H9 (cell line): Measurements from ENCODE around the gene FRY. TPM values are rescaled to one million over a fixed set of nuclear protein-coding genes. Genes with fewer than 3 reads are reported as not detected.
A peak's percentile ranks its signal among the peaks of the same experiment; 100 is the strongest.

ENCODE experiments used
- DNase-seq: peaks from one replicate; pipeline ENCODE4 v3.0.0-alpha.2; 2017
- H2AFZ ChIP-seq: one replicate; pipeline ENCODE4 v1.6.1; 2013; ENCODE audit warnings: mild to moderate bottlenecking, low read length, control low read depth, moderate library complexity
- H2AK5ac ChIP-seq: 2 replicates; pipeline ENCODE4 v1.6.1; 2013; ENCODE audit warnings: low read length, control low read depth, mixed read lengths; ENCODE audit not compliant: insufficient read length
- H2BK120ac ChIP-seq: one replicate; pipeline ENCODE4 v1.6.1; 2013; ENCODE audit warnings: low read depth, mild to moderate bottlenecking, low read length, control low read depth, inconsistent platforms; ENCODE audit not compliant: poor library complexity, severe bottlenecking
- H2BK12ac ChIP-seq: 2 replicates; pipeline ENCODE4 v1.6.1; 2013; ENCODE audit warnings: low read length, control low read depth, mixed read lengths, low read depth; ENCODE audit not compliant: insufficient read length
- H2BK15ac ChIP-seq: 2 replicates; pipeline ENCODE4 v1.6.1; 2013; ENCODE audit warnings: low read depth, low read length, control low read depth
- H2BK20ac ChIP-seq: one replicate; pipeline ENCODE4 v1.6.1; 2013; ENCODE audit warnings: low read depth, mild to moderate bottlenecking, low read length, control low read depth, inconsistent platforms; ENCODE audit not compliant: poor library complexity, severe bottlenecking
- H2BK5ac ChIP-seq: 2 replicates; pipeline ENCODE4 v1.6.1; 2013; ENCODE audit warnings: low read length, control low read depth, mixed read lengths; ENCODE audit not compliant: insufficient read length
- H3K14ac ChIP-seq: 2 replicates; pipeline ENCODE4 v1.6.1; 2013; ENCODE audit warnings: low read length, control low read depth; ENCODE audit not compliant: insufficient read depth
- H3K18ac ChIP-seq: 2 replicates; pipeline ENCODE4 v1.6.1; 2013; ENCODE audit warnings: low read depth, mild to moderate bottlenecking, mixed read lengths, low read length, control low read depth; ENCODE audit not compliant: insufficient read length
- H3K23ac ChIP-seq: 2 replicates; pipeline ENCODE4 v1.6.1; 2013; ENCODE audit warnings: low read length, control low read depth, mixed read lengths, low read depth; ENCODE audit not compliant: insufficient read length
- H3K23me2 ChIP-seq: 2 replicates; pipeline ENCODE4 v1.6.1; 2013; ENCODE audit warnings: low read depth, mild to moderate bottlenecking, mixed read lengths, low read length, control low read depth; ENCODE audit not compliant: insufficient read length, poor library complexity, severe bottlenecking
- H3K27ac ChIP-seq: 2 replicates; pipeline ENCODE4 v1.5.1; 2013; ENCODE audit warnings: low read length, control low read depth, mixed read lengths, low read depth; ENCODE audit not compliant: insufficient read length
- H3K27me3 ChIP-seq: 2 replicates; pipeline ENCODE4 v1.6.1; 2013; ENCODE audit warnings: low read length, control low read depth, inconsistent platforms; ENCODE audit not compliant: insufficient read depth
- H3K4ac ChIP-seq: 2 replicates; pipeline ENCODE4 v1.6.1; 2013; ENCODE audit warnings: low read depth, mild to moderate bottlenecking, control low read depth, inconsistent platforms, low read length, moderate library complexity
- H3K4me1 ChIP-seq: 2 replicates; pipeline ENCODE4 v1.6.1; 2013; ENCODE audit warnings: low read length, control low read depth, inconsistent platforms; ENCODE audit not compliant: insufficient read depth
- H3K4me2 ChIP-seq: 2 replicates; pipeline ENCODE4 v1.6.1; 2013; ENCODE audit warnings: low read length, control low read depth, mixed read lengths; ENCODE audit not compliant: insufficient read length, insufficient read depth
- H3K56ac ChIP-seq: 2 replicates; pipeline ENCODE4 v1.6.1; 2013; ENCODE audit warnings: low read depth, mild to moderate bottlenecking, mixed read lengths, low read length, control low read depth; ENCODE audit not compliant: insufficient read length
- H3K79me1 ChIP-seq: 2 replicates; pipeline ENCODE4 v1.6.1; 2013; ENCODE audit warnings: low read depth, mild to moderate bottlenecking, moderate library complexity, low read length, control low read depth, inconsistent platforms; ENCODE audit not compliant: insufficient read depth, poor library complexity, severe bottlenecking
- H3K79me2 ChIP-seq: 2 replicates; pipeline ENCODE4 v1.6.1; 2013; ENCODE audit warnings: low read length, control low read depth, inconsistent platforms; ENCODE audit not compliant: insufficient read depth
- H3K9ac ChIP-seq: 2 replicates; pipeline ENCODE4 v1.6.1; 2013; ENCODE audit warnings: low read length, control low read depth, mixed read lengths; ENCODE audit not compliant: insufficient read length; ENCODE audit errors: extremely low read depth
- H3K9me3 ChIP-seq: one replicate; pipeline ENCODE4 v1.6.1; 2013; ENCODE audit warnings: low read depth, low read length, inconsistent platforms; ENCODE audit not compliant: control insufficient read depth
- H3T11ph ChIP-seq: one replicate; pipeline ENCODE4 v1.6.1; 2013; ENCODE audit warnings: mild to moderate bottlenecking, low read length, control low read depth, inconsistent platforms
- H4K20me1 ChIP-seq: one replicate; pipeline ENCODE4 v1.6.1; 2013; ENCODE audit not compliant: control insufficient read depth, insufficient read length, insufficient read depth
- H4K5ac ChIP-seq: 2 replicates; pipeline ENCODE4 v1.6.1; 2013; ENCODE audit warnings: low read depth, mild to moderate bottlenecking, mixed read lengths, low read length, control low read depth; ENCODE audit not compliant: insufficient read length
- H4K8ac ChIP-seq: replicated peaks from 2 replicates; pipeline ENCODE4 v1.6.1; 2013; ENCODE audit warnings: low read length, control low read depth, mixed read lengths, low read depth; ENCODE audit not compliant: insufficient read length
- H4K91ac ChIP-seq: 2 replicates; pipeline ENCODE4 v1.6.1; 2013; ENCODE audit warnings: low read depth, mild to moderate bottlenecking, moderate library complexity, mixed read lengths, low read length, control low read depth; ENCODE audit not compliant: insufficient read length
- H3K27ac Mint-ChIP-seq, 3 experiments: 2 replicates in 2 of 3; 3 replicates in 1 of 3; pipeline ENCODE4 v1.8.0; 2020 to 2021; ENCODE audit warnings: mixed read lengths in 3 of 3, mild to moderate bottlenecking in 1 of 3, moderate library complexity in 1 of 3
- H3K27me3 Mint-ChIP-seq: 2 replicates; pipeline ENCODE4 v1.8.0; 2021; ENCODE audit warnings: low read depth, mild to moderate bottlenecking, moderate library complexity, mixed read lengths
- H3K36me3 Mint-ChIP-seq, 3 experiments: 2 replicates in 2 of 3; 3 replicates in 1 of 3; pipeline ENCODE4 v1.8.0; 2020 to 2021; ENCODE audit warnings: low read depth in 3 of 3, mixed read lengths in 3 of 3; ENCODE audit not compliant: insufficient read depth in 1 of 3
- H3K4me1 Mint-ChIP-seq, 2 experiments: 2 replicates each; pipeline ENCODE4 v1.8.0; 2020; ENCODE audit warnings: mixed read lengths in 2 of 2
- H3K4me3 Mint-ChIP-seq, 2 experiments: 2 replicates in 1 of 2; 3 replicates in 1 of 2; pipeline ENCODE4 v1.8.0; 2020 to 2021; ENCODE audit warnings: mild to moderate bottlenecking in 2 of 2, mixed read lengths in 2 of 2, moderate library complexity in 1 of 2
- H3K9me3 Mint-ChIP-seq, 2 experiments: 2 replicates in 1 of 2; 3 replicates in 1 of 2; pipeline ENCODE4 v1.8.0; 2020; ENCODE audit warnings: mild to moderate bottlenecking in 2 of 2, mixed read lengths in 2 of 2, moderate library complexity in 1 of 2
- WGBS: extraction: QIAGEN DNeasy Blood & Tissue Kit; methylation state at CpG from one replicate; pipeline ENCODE4 v1.1.7; 2013; ENCODE audit warnings: missing lambda C conversion rate, low lambda C conversion rate, mixed read lengths; ENCODE audit not compliant: insufficient read length; ENCODE audit errors: extremely low coverage; 5-methylcytosine and 5-hydroxymethylcytosine counted together
- long read RNA-seq: library from polyadenylated mRNA; unstranded; transcript quantifications from one replicate; pipeline ENCODE4 v2.0.0, GENCODE V29; 2020
- total RNA-seq: library from RNA; stranded (reverse); gene quantifications from 2 replicates; pipeline ENCODE4 v1.2.1, GENCODE V29; 2021
- TF ChIP-seq, protein P1 (sequence below): fragments of 200-600 bp; sonication (generic); conservative IDR thresholded peaks from 3 replicates; pipeline ENCODE4 v1.8.0; 2021; ENCODE audit warnings: antibody characterized with exemption, mild to moderate bottlenecking

FRY gene
- 4.8 and 5.2 TPM in 2 replicates for total RNA-seq
- long read RNA-seq, partial matches to known transcripts, result 3 of 4 reads
- long read RNA-seq, other reads (novel, unspliced or antisense), result 1 of 4 reads

DNA sequence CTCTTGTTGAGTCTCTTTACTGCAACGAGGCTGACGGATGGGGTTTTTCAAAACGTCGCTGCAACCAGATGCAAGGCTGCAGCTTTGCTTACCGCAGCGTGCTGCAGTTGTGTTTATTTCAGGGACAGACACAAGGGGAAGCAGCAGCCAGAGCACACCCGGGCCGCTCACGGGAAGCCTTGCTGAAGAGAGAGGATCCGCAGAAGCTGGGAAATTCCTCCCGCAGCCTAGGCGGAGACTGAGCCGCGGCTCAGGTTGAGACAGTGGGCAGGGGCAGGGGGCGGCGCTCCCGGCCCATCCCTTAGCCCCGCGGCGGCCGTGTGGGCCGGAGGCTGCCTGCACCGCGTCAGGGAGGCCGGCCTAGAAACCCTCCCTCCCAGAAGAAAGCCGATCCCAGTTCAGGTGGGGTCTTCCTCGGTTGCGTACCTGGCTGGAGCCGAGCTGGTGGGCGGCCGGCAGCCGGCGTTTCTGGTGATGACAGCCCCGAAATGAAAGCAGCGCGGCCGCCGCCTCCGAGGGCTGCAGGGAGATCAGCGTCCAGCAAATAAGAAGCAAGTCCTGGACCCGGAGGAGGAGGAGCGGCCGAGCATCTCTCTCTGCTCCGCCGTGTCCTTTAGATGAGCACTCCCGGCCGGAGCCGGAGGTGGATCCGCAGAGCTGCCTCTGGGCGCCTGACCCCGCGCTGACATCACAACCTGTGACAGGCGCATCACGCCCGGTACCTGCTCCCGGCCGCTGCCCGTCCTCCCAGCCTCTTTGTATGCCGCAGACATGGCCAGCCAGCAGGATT, at the start of gene FRY:
Gene FRY (plus strand): TSS at position 750 of the 790 bp plus-strand sequence. CDS start 22 bp downstream, at position 772.
- TF ChIP-seq, protein P1, sequence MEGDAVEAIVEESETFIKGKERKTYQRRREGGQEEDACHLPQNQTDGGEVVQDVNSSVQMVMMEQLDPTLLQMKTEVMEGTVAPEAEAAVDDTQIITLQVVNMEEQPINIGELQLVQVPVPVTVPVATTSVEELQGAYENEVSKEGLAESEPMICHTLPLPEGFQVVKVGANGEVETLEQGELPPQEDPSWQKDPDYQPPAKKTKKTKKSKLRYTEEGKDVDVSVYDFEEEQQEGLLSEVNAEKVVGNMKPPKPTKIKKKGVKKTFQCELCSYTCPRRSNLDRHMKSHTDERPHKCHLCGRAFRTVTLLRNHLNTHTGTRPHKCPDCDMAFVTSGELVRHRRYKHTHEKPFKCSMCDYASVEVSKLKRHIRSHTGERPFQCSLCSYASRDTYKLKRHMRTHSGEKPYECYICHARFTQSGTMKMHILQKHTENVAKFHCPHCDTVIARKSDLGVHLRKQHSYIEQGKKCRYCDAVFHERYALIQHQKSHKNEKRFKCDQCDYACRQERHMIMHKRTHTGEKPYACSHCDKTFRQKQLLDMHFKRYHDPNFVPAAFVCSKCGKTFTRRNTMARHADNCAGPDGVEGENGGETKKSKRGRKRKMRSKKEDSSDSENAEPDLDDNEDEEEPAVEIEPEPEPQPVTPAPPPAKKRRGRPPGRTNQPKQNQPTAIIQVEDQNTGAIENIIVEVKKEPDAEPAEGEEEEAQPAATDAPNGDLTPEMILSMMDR, result no peak
- WGBS, result no CpG with 5 or more reads among the region's 59 CpGs

More for the DNA sequence above, at the start of gene FRY:
- H3K4ac ChIP-seq, result no peak within 1 kb of the TSS
- no peaks in the 10 kb centered on the region for H4K20me1 ChIP-seq
- no peak within 1 kb of the TSS for H3K27ac ChIP-seq
- H3K79me1 ChIP-seq, result no peaks in the 10 kb centered on the region
- no peak within 1 kb of the TSS for H2BK120ac ChIP-seq
- H4K91ac ChIP-seq, result no peak within 1 kb of the TSS
- Mint-ChIP-seq H3K27ac (peak within 1 kb of the TSS; percentile 94 to 97 (median 96)), H3K4me3 (peak within 1 kb of the TSS; percentile 89 to 91), H3K4me1 (peaks cover 50 to 60% of the 10 kb centered on the region in 2 experiments), H3K36me3 (no peaks in the 10 kb centered on the region), H3K9me3 (no peaks in the 10 kb centered on the region), H3K27me3 (no peaks in the 10 kb centered on the region; the same call in 1 of the 2 replicates)
- H3T11ph ChIP-seq, result no peak within 1 kb of the TSS
- H3K4me1 ChIP-seq, result peaks cover 2% of the 10 kb centered on the region; the same call in 1 of the 2 replicates
- H2BK15ac ChIP-seq, result no peak within 1 kb of the TSS
- no peak within 1 kb of the TSS for H2BK5ac ChIP-seq
- H2AK5ac ChIP-seq, result no peak within 1 kb of the TSS
- peaks cover 4% of the 10 kb centered on the region for H3K23me2 ChIP-seq
- no peaks in the 10 kb centered on the region for H3K27me3 ChIP-seq
- peak within 1 kb of the TSS; percentile 83 for H3K4me2 ChIP-seq
- H4K8ac ChIP-seq, result no peak within 1 kb of the TSS
- H3K9ac ChIP-seq, result peak within 1 kb of the TSS; percentile 62
- H3K56ac ChIP-seq, result no peak within 1 kb of the TSS
- peak within 1 kb of the TSS; percentile 1; the same call in 1 of the 2 replicates for H3K14ac ChIP-seq
- no peak within 1 kb of the TSS for H3K23ac ChIP-seq
- H2BK20ac ChIP-seq, result no peak within 1 kb of the TSS
- H3K79me2 ChIP-seq, result no peaks in the 10 kb centered on the region
- no peak within 1 kb of the TSS for H2AFZ ChIP-seq
- H3K9me3 ChIP-seq, result no peaks in the 10 kb centered on the region
- no peak within 1 kb of the TSS for H3K18ac ChIP-seq
- no peak within 1 kb of the TSS for H4K5ac ChIP-seq
- no peak within 1 kb of the TSS for H2BK12ac ChIP-seq
- peak; percentile 90 for DNase-seq
